GM23248 (cell line): Measurements from ENCODE around the gene SELENOM.

Source experiments
- EZH2 ChIP-seq: fragments of 200-600 bp; sonication (generic); IDR thresholded peaks from 2 replicates; pipeline ENCODE4 v1.6.1; 2018; ENCODE audit warnings: antibody characterized with exemption, mild to moderate bottlenecking; ENCODE audit not compliant: insufficient read depth, poor library complexity, severe bottlenecking
- EZH2phosphoT487 ChIP-seq: fragments of 200-600 bp; sonication (generic); IDR thresholded peaks from 2 replicates; pipeline ENCODE4 v1.6.1; 2018; ENCODE audit warnings: antibody characterized with exemption, moderate library complexity, mild to moderate bottlenecking, low read depth; ENCODE audit not compliant: insufficient read depth

DNA sequence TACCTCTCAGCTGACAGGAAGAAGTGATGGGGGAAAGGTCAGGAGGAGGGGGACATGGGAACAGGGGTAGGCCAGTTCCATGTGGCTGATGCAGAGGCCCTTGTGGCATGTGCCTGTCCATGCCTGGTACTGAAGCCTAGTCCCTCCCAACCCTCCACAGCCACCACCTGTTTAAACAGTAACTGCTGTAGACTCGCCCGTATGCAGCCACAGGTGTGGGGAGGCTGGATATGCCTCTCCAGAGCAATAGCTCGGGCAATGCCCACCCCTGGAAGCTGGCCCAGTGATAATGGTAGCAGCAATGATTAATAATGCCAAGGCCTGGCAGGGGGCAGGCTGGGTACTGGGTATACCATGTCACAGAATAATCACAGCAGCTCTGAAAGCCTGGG is 24.0 kb downstream of the SELENOM start:
- TF ChIP-seq EZH2 (no peak), EZH2phosphoT487 (no peak)
